GM21576 (cell line): Measurements from ENCODE around the gene JPT2.

Source experiments
- ATAC-seq: cut with Tn5 transposase; IDR thresholded peaks from one replicate; pipeline ENCODE4 v1.9.1; 2021; ENCODE audit warnings: mild to moderate bottlenecking, moderate library complexity; ENCODE audit not compliant: unreplicated experiment

JPT2 gene

DNA sequence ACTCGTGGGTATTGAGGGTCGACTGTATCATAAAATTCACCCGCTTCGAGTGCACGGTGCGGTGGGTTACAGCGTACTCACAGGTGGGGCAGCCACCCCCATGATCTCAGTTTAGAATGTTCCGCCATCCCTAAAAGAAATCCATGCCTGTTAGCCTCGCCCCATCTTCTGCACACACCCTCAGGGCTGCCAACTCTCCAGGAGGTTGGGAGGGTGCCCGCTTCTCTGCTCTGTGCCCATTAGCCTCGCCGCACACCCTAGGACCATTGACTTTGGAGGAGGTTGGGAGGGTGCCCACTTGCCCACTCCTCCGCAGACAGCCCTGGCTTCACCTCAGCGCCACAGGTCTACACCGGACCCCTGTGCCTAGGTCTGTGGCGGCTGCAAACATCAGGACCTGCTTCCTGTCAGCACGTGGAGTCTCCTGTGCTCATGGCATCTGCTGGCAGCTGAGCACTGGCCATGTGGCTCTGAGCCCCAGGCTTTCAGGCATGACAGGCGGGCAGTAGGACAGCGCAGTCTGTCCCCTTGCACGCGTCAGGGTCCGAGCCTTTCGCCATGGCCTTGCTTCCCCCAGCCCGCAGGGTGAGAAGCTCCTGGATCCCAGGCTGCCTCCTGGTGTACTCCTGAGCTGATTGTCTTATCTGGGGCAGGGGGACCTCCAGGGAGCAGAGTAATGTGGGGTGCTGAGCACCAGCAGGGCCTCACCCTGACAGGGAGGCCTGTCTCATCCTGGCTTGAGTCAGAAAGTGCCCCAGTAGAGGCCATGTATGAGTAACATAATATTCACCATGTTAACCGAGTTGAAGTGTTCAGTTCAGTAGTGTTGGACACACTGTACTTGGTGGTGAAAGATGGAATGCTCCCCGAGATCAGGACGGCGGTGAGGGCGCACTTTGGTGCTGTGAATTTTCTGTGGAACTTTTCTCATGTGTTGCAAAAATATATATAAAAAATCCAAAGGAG, 71.4 kb downstream of the JPT2 start:
- ATAC-seq = no peak
